ENCODE data around the gene POC1A.

DNA sequence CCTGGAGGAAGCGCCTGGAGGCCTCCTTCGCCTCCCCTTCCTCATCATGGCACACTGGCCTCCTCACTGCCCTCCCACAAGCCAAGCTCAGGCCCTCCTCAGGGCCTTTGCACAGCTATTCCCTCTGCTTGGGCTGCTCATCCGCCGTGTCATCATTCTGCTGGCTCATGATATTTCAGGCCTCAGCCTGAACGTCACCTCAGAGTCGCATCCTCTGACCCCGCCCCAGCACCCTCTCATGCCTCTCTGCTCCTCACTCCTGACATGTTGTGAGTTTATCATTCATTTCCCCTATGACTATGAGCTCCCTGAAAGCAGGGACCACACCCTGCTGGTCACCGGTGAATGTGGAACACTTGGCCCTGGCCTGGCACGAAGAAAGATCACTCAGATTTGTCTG, 20.7 kb upstream of the POC1A start:
- no peak for TF ChIP-seq EZH2 (IDR thresholded peaks at IDR 0.05; ENCODE audit: low read depth)
- TF ChIP-seq CTCF (conservative IDR thresholded peaks at IDR 0.05), result no peak

Measured in PC-9 (cell line).